ENCODE results near the gene RPL9.

GRCh38 chr4:39446842-39447573 is 11.7 kb downstream of the RPL9 start:
- TF ChIP-seq, protein P1, sequence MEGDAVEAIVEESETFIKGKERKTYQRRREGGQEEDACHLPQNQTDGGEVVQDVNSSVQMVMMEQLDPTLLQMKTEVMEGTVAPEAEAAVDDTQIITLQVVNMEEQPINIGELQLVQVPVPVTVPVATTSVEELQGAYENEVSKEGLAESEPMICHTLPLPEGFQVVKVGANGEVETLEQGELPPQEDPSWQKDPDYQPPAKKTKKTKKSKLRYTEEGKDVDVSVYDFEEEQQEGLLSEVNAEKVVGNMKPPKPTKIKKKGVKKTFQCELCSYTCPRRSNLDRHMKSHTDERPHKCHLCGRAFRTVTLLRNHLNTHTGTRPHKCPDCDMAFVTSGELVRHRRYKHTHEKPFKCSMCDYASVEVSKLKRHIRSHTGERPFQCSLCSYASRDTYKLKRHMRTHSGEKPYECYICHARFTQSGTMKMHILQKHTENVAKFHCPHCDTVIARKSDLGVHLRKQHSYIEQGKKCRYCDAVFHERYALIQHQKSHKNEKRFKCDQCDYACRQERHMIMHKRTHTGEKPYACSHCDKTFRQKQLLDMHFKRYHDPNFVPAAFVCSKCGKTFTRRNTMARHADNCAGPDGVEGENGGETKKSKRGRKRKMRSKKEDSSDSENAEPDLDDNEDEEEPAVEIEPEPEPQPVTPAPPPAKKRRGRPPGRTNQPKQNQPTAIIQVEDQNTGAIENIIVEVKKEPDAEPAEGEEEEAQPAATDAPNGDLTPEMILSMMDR (conservative IDR thresholded peaks at IDR 0.05; ENCODE audit: low read depth, low read length) = no peak
- no peak for TF ChIP-seq EZH2 (IDR thresholded peaks at IDR 0.05; ENCODE audit: borderline replicate concordance, low read depth, low read length, poor library complexity, severe bottlenecking)
